GM12892 (cell line): ENCODE data around the gene CLEC1A.

Experiments
- POLR2A ChIP-seq: IDR thresholded peaks from 2 replicates; pipeline ENCODE4 v1.6.1; 2011; ENCODE audit warnings: low read depth, low read length, control low read depth
- POLR2AphosphoS5 ChIP-seq: IDR thresholded peaks from 2 replicates; pipeline ENCODE4 v1.6.1; 2011; ENCODE audit warnings: low read depth, low read length, control low read depth
- TAF1 ChIP-seq: IDR thresholded peaks from 2 replicates; pipeline ENCODE4 v1.6.1; 2011; ENCODE audit warnings: low read depth, mild to moderate bottlenecking, control low read depth, low read length, borderline replicate concordance

DNA sequence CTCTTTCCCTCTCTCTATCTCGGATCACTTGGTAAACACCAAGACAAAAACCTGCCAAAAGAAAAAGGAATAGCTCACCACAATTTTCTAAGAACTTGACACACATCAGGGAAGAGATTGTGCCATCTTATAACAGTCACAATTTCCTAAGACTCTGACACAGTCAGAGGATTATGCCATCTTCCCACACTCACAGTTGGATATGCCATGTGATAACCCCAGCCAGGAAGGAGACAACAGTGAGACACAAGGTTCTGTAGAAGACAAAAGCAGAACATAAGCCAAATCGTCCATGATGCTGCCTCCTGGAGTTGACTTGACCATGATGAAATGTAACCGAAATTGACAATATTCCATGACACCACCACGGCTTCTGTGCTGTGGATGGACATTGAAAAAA lies 71.1 kb downstream of the CLEC1A start:
- TF ChIP-seq POLR2A = no peak
- no peak for TF ChIP-seq TAF1
- TF ChIP-seq POLR2AphosphoS5 = no peak
